GM23338 (cell line): Measurements from ENCODE around the gene FBLN5. TPM values are rescaled to one million over a fixed set of nuclear protein-coding genes. Genes with fewer than 3 reads are reported as not detected.

Source experiments
- ATAC-seq: fragments of 200-7000 bp; cut with Tn5 transposase; 3 replicates; pipeline ENCODE4 v1.9.1; 2020
- DNase-seq: peaks from one replicate; pipeline ENCODE4 v3.0.0-alpha.2; 2015; ENCODE audit warnings: low spot score
- H2AFZ ChIP-seq: fragments of 200-600 bp; sonication (generic); 2 replicates; pipeline ENCODE4 v1.8.0; 2016; ENCODE audit warnings: antibody characterized with exemption, mild to moderate bottlenecking, moderate library complexity
- H3F3A ChIP-seq: fragments of 200-600 bp; sonication (generic); replicated peaks from 2 replicates; pipeline ENCODE4 v1.8.0; 2017; ENCODE audit warnings: antibody characterized with exemption, mixed run types, low read depth
- H3K27ac ChIP-seq: fragments of 200-600 bp; sonication (generic); 2 replicates; pipeline ENCODE4 v1.6.1; 2016; ENCODE audit warnings: low read depth
- H3K27me3 ChIP-seq: fragments of 200-600 bp; sonication (generic); 2 replicates; pipeline ENCODE4 v1.8.0; 2016; ENCODE audit warnings: mild to moderate bottlenecking, mixed run types, moderate library complexity; ENCODE audit not compliant: insufficient read depth
- H3K36me3 ChIP-seq: fragments of 200-600 bp; sonication (generic); 2 replicates; pipeline ENCODE4 v1.8.0; 2016; ENCODE audit warnings: mild to moderate bottlenecking; ENCODE audit not compliant: insufficient read depth
- H3K4me1 ChIP-seq: fragments of 200-600 bp; sonication (generic); 2 replicates; pipeline ENCODE4 v1.8.0; 2016; ENCODE audit warnings: mild to moderate bottlenecking, moderate library complexity; ENCODE audit not compliant: insufficient read depth
- H3K4me2 ChIP-seq: fragments of 200-600 bp; sonication (generic); 2 replicates; pipeline ENCODE4 v1.7.1; 2017; ENCODE audit warnings: mixed run types
- H3K4me3 ChIP-seq: fragments of 200-600 bp; sonication (generic); 2 replicates; pipeline ENCODE4 v1.6.1; 2016; ENCODE audit warnings: mixed run types
- H3K79me2 ChIP-seq: fragments of 200-600 bp; sonication (generic); replicated peaks from 2 replicates; pipeline ENCODE4 v1.8.0; 2017; ENCODE audit warnings: mild to moderate bottlenecking; ENCODE audit not compliant: insufficient read depth
- H3K9me2 ChIP-seq: fragments of 200-600 bp; sonication (generic); 2 replicates; pipeline ENCODE4 v1.8.0; 2017; ENCODE audit not compliant: insufficient read depth
- H4K20me1 ChIP-seq: fragments of 200-600 bp; sonication (generic); replicated peaks from 2 replicates; pipeline ENCODE4 v1.8.0; 2017; ENCODE audit warnings: mild to moderate bottlenecking; ENCODE audit not compliant: insufficient read depth
- H3K27ac Mint-ChIP-seq: 2 replicates; pipeline ENCODE4 v1.8.0; 2020; ENCODE audit warnings: inconsistent platforms, mild to moderate bottlenecking, moderate library complexity, mixed read lengths
- H3K27me3 Mint-ChIP-seq: 3 replicates; pipeline ENCODE4 v1.8.0; 2022; ENCODE audit warnings: low read depth, mild to moderate bottlenecking, moderate library complexity, mixed read lengths, inconsistent platforms; ENCODE audit not compliant: insufficient read depth, poor library complexity
- H3K36me3 Mint-ChIP-seq: 3 replicates; pipeline ENCODE4 v1.8.0; 2021; ENCODE audit warnings: low read depth, mild to moderate bottlenecking, inconsistent platforms, moderate library complexity, mixed read lengths
- H3K4me1 Mint-ChIP-seq: 3 replicates; pipeline ENCODE4 v1.8.0; 2020; ENCODE audit warnings: mild to moderate bottlenecking, inconsistent platforms, mixed read lengths
- H3K4me3 Mint-ChIP-seq: 3 replicates; pipeline ENCODE4 v1.8.0; 2021; ENCODE audit warnings: moderate library complexity, mild to moderate bottlenecking, inconsistent platforms, mixed read lengths
- H3K9me3 Mint-ChIP-seq: 3 replicates; pipeline ENCODE4 v1.8.0; 2020; ENCODE audit warnings: moderate library complexity, mild to moderate bottlenecking, inconsistent platforms, mixed read lengths
- CREB1 ChIP-seq: fragments of 250-450 bp; sonication (Bioruptor Pico); IDR thresholded peaks from 2 replicates; pipeline ENCODE4 v1.5.0; 2020; ENCODE audit warnings: low read depth, mild to moderate bottlenecking, moderate library complexity
- CTCF ChIP-seq, 2 experiments: fragments of 200-600 bp in 1 of 2; sonication (generic) in 1 of 2; conservative IDR thresholded peaks; 2 replicates each; pipeline versions ENCODE4 v1.5.1 to v1.6.1; 2016 to 2017; ENCODE audit warnings: antibody characterized with exemption in 2 of 2, low read depth in 2 of 2, mild to moderate bottlenecking in 2 of 2, moderate library complexity in 1 of 2
- ETS1 ChIP-seq: IDR thresholded peaks from 2 replicates; pipeline ENCODE4 v1.6.1; 2016; ENCODE audit warnings: antibody characterized with exemption
- EZH2 ChIP-seq: fragments of 200-600 bp; sonication (generic); IDR thresholded peaks from one replicate; pipeline ENCODE4 v1.8.0; 2017; ENCODE audit warnings: antibody characterized with exemption, mild to moderate bottlenecking, low read depth; ENCODE audit not compliant: unreplicated experiment
- EZH2phosphoT487 ChIP-seq: fragments of 200-600 bp; sonication (generic); IDR thresholded peaks from one replicate; pipeline ENCODE4 v1.8.1; 2018; ENCODE audit warnings: antibody characterized with exemption; ENCODE audit not compliant: unreplicated experiment
- JUNB ChIP-seq: IDR thresholded peaks from one replicate; pipeline ENCODE4 v1.6.1; 2016; ENCODE audit warnings: antibody characterized with exemption; ENCODE audit not compliant: unreplicated experiment
- NANOG ChIP-seq: IDR thresholded peaks from 2 replicates; pipeline ENCODE4 v1.6.1; 2016; ENCODE audit warnings: antibody characterized with exemption, borderline replicate concordance
- POLR2AphosphoS5 ChIP-seq: IDR thresholded peaks from 2 replicates; pipeline ENCODE4 v1.6.1; 2016; ENCODE audit warnings: antibody characterized with exemption, low read depth
- STAT1 ChIP-seq: IDR thresholded peaks from one replicate; pipeline ENCODE4 v1.6.1; 2016; ENCODE audit warnings: antibody characterized with exemption; ENCODE audit not compliant: unreplicated experiment
- ZNF114 ChIP-seq: fragments of 250-450 bp; sonication (Bioruptor Pico); IDR thresholded peaks from 2 replicates; pipeline ENCODE4 v1.5.0; 2020; ENCODE audit warnings: mild to moderate bottlenecking, moderate library complexity
- ZNF331 ChIP-seq: fragments of 250-450 bp; sonication (Bioruptor Pico); IDR thresholded peaks from 2 replicates; pipeline ENCODE4 v1.5.0; 2020; ENCODE audit warnings: low read depth, mild to moderate bottlenecking, moderate library complexity
- ZNF462 ChIP-seq: fragments of 250-450 bp; sonication (Bioruptor Pico); IDR thresholded peaks from 2 replicates; pipeline ENCODE4 v1.5.0; 2020; ENCODE audit warnings: mild to moderate bottlenecking, moderate library complexity
- polyA plus RNA-seq: library from polyadenylated mRNA; unstranded; fragments of >200 nt; fragmentation: Nextera tagmentation; extraction: Ambion mirVana; gene quantifications from 2 replicates; pipeline ENCODE4 v1.2.1, GENCODE V29; 2016
- total RNA-seq: library from RNA; depleted of rRNA; stranded (reverse); fragments of >200 nt; shearing (Covaris generic); gene quantifications from 2 replicates; pipeline ENCODE4 v1.2.3, GENCODE V29; 2014

Gene FBLN5
- total and polyA plus RNA-seq, 2 experiments from 2014 or later = 4.3 to 4.9 TPM

DNA sequence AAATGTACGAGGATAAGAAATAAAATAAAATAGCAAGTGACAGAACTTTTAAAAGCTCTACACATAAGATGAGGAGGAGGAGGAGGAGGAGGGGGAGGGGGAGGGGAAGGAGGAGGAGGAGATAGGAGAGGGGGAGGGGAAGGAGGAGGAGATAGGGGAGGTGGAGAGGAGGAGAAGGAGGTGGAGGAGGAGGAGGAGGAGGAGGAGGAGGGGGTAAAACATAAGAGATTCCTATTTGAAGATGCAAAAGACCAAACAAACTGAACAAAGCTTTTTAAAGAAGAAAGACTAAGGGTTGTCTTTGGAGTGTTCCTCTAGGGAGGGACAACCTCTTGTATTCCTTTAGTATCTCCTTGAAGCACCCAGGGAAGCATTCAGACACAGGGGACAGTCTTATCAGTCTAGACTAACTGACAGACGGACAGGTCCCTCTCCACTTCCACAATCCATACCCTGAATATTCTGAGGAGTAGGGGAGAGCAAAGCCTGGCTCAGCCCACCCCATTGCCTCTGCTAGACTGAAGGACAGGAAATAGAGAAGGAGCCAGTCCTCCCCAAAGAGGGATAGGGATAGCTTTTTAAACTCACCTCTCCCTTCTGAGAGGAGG lies 93.1 kb downstream of the FBLN5 start:
- H3K4me1 ChIP-seq = peaks cover 11% of the 10 kb centered on the region
- H3F3A ChIP-seq = no peaks in the 10 kb centered on the region
- TF ChIP-seq CTCF (conservative IDR thresholded peaks at IDR 0.05; ENCODE audit: low read depth in 2 of 2) (no peak), CREB1 (no peak), STAT1 (no peak), EZH2phosphoT487 (no peak), EZH2 (no peak), POLR2AphosphoS5 (no peak), ZNF462 (CRISPR knock-in tag) (no peak), ZNF331 (CRISPR knock-in tag) (no peak), ETS1 (no peak), NANOG (no peak), JUNB (no peak), ZNF114 (CRISPR knock-in tag) (no peak)
- H3K27ac Mint-ChIP-seq = no peak overlapping the region
- H3K27ac ChIP-seq = no peak overlapping the region
- no peaks in the 10 kb centered on the region for H3K9me3 Mint-ChIP-seq
- DNase-seq (no peak), ATAC-seq (peak; percentile 40; the same call in 2 of the 3 replicates)
- H3K36me3 ChIP-seq = no peaks in the 10 kb centered on the region
- no peaks in the 10 kb centered on the region for H3K27me3 ChIP-seq
- H3K4me3 ChIP-seq = no peak overlapping the region
- peaks cover 3% of the 10 kb centered on the region; the same call in 1 of the 2 replicates for H3K9me2 ChIP-seq
- no peaks in the 10 kb centered on the region for H4K20me1 ChIP-seq
- H3K4me2 ChIP-seq = peak overlapping the region; percentile 45; the same call in 1 of the 2 replicates
- H3K4me3 Mint-ChIP-seq = no peak overlapping the region
- H3K4me1 Mint-ChIP-seq = peaks cover 20% of the 10 kb centered on the region
- peak overlapping the region; percentile 92 for H2AFZ ChIP-seq
- no peaks in the 10 kb centered on the region for H3K36me3 Mint-ChIP-seq
- no peaks in the 10 kb centered on the region for H3K79me2 ChIP-seq
- peaks cover 3% of the 10 kb centered on the region for H3K27me3 Mint-ChIP-seq
